ENCODE results near the gene CASR. TPM values are rescaled to one million over a fixed set of nuclear protein-coding genes. Genes with fewer than 3 reads are reported as not detected.

CASR gene
- polyA plus RNA-seq, 1 of the 3 experiments (the other 2 are of a cell fraction), result not detected

DNA sequence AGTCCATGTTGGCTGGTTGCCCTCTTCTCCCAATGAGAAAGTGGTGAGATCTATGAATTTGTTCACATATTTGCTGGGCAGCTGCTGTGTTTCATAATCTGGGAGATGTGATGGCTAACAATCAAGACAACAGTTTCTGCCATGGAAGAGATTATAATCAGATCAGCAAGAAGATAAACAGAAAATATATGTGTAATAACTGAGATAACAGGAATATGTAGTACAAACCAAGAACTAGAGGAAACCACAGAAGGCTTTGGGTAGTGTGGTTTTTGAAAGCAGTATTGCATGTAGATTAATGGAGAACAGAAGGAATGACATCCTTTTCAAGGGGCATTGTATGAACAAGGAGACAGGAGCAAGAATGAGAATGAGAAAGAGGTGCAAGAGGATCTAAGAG is 129.4 kb downstream of the CASR start:
- POLR2A ChIA-PET, result no interaction called here
- Histone ChIP-seq H3K79me2 (ENCODE audit: insufficient read depth) (no peaks in the 10 kb centered on the region), H3K9me3 (no peaks in the 10 kb centered on the region), H3K4me1 (ENCODE audit: control insufficient read depth in 1 of 2, insufficient read depth in 2 of 2, low read depth in 1 of 2, low read length in 1 of 2) (no peaks in the 10 kb centered on the region), H3K4me3 (ENCODE audit: low read depth in 2 of 2, low read length in 1 of 2) (no peak overlapping the region), H3K27me3 (ENCODE audit: insufficient read depth) (peaks cover 9% of the 10 kb centered on the region; the same call in 1 of the 2 replicates), H4K20me1 (ENCODE audit: insufficient read depth) (no peaks in the 10 kb centered on the region), H3K36me3 (replicated peaks in 1 of 2; ENCODE audit: control insufficient read depth in 1 of 2, insufficient read depth in 2 of 2, low read length in 1 of 2) (no peaks in the 10 kb centered on the region), H3K4me2 (no peak overlapping the region), H3K9me2 (no peaks in the 10 kb centered on the region), H3F3A (replicated peaks; ENCODE audit: insufficient read depth) (no peaks in the 10 kb centered on the region), H2AFZ (ENCODE audit: low read depth) (no peak overlapping the region), H3K27ac (ENCODE audit: low read depth in 2 of 2, low read length in 1 of 2) (no peak overlapping the region), H3K9ac (no peak overlapping the region)
- TF ChIP-seq, protein P1, sequence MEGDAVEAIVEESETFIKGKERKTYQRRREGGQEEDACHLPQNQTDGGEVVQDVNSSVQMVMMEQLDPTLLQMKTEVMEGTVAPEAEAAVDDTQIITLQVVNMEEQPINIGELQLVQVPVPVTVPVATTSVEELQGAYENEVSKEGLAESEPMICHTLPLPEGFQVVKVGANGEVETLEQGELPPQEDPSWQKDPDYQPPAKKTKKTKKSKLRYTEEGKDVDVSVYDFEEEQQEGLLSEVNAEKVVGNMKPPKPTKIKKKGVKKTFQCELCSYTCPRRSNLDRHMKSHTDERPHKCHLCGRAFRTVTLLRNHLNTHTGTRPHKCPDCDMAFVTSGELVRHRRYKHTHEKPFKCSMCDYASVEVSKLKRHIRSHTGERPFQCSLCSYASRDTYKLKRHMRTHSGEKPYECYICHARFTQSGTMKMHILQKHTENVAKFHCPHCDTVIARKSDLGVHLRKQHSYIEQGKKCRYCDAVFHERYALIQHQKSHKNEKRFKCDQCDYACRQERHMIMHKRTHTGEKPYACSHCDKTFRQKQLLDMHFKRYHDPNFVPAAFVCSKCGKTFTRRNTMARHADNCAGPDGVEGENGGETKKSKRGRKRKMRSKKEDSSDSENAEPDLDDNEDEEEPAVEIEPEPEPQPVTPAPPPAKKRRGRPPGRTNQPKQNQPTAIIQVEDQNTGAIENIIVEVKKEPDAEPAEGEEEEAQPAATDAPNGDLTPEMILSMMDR (IDR thresholded peaks at IDR 0.05), result no peak
- TF ChIP-seq FOXJ3 (CRISPR knock-in tag; IDR thresholded peaks at IDR 0.05) (no peak), ELF1 (IDR thresholded peaks at IDR 0.05) (no peak), EZH2phosphoT487 (IDR thresholded peaks at IDR 0.05; ENCODE audit: borderline replicate concordance, low read depth) (no peak), GABPA (IDR thresholded peaks at IDR 0.05; ENCODE audit: low read depth) (no peak), RAD21 (IDR thresholded peaks at IDR 0.05; ENCODE audit: low read length) (no peak), SMC3 (IDR thresholded peaks at IDR 0.05; ENCODE audit: low read depth, low read length) (no peak), TCF12 (IDR thresholded peaks at IDR 0.05) (no peak)
- DNase-seq, result no peak
- CTCF ChIA-PET, result interaction anchor here (1.2 kb wide), 1 partner anchor 12 kb away, joined by 5 read pairs; no protein-coding TSS in a partner anchor

DNA sequence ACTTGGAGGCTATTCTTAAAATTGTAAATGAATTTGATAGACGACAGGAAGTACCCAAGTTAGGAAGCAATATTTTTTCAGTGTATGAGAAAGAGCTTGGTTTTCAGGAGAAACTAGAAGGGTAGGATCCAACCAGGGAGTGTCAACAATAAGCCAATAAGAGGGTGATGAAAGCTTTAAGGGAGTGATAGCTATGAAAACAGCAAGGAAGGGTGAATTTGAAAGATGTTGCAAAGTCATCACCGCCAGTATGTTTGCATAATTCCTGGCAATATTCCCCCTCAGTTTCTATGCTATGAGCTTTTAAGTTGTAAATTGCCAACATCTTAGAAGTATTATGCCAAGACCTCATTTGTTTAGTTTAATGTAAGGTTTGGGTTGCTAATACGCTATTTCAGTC is 129.8 kb downstream of the CASR start:
- Histone ChIP-seq H4K20me1 (ENCODE audit: insufficient read depth) (no peaks in the 10 kb centered on the region), H2AFZ (ENCODE audit: low read depth) (no peak overlapping the region), H3F3A (replicated peaks; ENCODE audit: insufficient read depth) (no peaks in the 10 kb centered on the region), H3K4me2 (no peak overlapping the region), H3K27me3 (ENCODE audit: insufficient read depth) (peaks cover 9% of the 10 kb centered on the region; the same call in 1 of the 2 replicates), H3K36me3 (replicated peaks in 1 of 2; ENCODE audit: control insufficient read depth in 1 of 2, insufficient read depth in 2 of 2, low read length in 1 of 2) (no peaks in the 10 kb centered on the region), H3K9me3 (no peaks in the 10 kb centered on the region), H3K4me3 (ENCODE audit: low read depth in 2 of 2, low read length in 1 of 2) (no peak overlapping the region), H3K4me1 (ENCODE audit: control insufficient read depth in 1 of 2, insufficient read depth in 2 of 2, low read depth in 1 of 2, low read length in 1 of 2) (no peaks in the 10 kb centered on the region), H3K9ac (no peak overlapping the region), H3K27ac (ENCODE audit: low read depth in 2 of 2, low read length in 1 of 2) (no peak overlapping the region), H3K9me2 (no peaks in the 10 kb centered on the region), H3K79me2 (ENCODE audit: insufficient read depth) (no peaks in the 10 kb centered on the region)
- 18% methylated on average over 3 of the region's 3 CpGs for WGBS (ENCODE audit: low lambda C conversion rate)
- no peak for DNase-seq
- ChIA-PET CTCF (interaction anchor here (1.0 to 1.2 kb wide), 2 partner anchors 13 to 54 kb away, joined by 4 to 5 read pairs; no protein-coding TSS in a partner anchor), POLR2A (no interaction called here)
- TF ChIP-seq RXRA (IDR thresholded peaks at IDR 0.05; ENCODE audit: borderline replicate concordance, low read depth), result no peak
- TF ChIP-seq, protein P2, sequence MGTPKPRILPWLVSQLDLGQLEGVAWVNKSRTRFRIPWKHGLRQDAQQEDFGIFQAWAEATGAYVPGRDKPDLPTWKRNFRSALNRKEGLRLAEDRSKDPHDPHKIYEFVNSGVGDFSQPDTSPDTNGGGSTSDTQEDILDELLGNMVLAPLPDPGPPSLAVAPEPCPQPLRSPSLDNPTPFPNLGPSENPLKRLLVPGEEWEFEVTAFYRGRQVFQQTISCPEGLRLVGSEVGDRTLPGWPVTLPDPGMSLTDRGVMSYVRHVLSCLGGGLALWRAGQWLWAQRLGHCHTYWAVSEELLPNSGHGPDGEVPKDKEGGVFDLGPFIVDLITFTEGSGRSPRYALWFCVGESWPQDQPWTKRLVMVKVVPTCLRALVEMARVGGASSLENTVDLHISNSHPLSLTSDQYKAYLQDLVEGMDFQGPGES (IDR thresholded peaks at IDR 0.05; ENCODE audit: low read depth, low read length), result no peak
- TF ChIP-seq FOXJ3 (CRISPR knock-in tag; IDR thresholded peaks at IDR 0.05), result no peak
- no peak for TF ChIP-seq YY1 (IDR thresholded peaks at IDR 0.05; ENCODE audit: low read depth)
- TF ChIP-seq, protein P3, sequence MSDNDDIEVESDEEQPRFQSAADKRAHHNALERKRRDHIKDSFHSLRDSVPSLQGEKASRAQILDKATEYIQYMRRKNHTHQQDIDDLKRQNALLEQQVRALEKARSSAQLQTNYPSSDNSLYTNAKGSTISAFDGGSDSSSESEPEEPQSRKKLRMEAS (IDR thresholded peaks at IDR 0.05; ENCODE audit: low read depth), result no peak
- no peak for TF ChIP-seq SMC3 (IDR thresholded peaks at IDR 0.05; ENCODE audit: low read depth, low read length)
- TF ChIP-seq GABPA (IDR thresholded peaks at IDR 0.05; ENCODE audit: low read depth), result no peak
- TF ChIP-seq, protein P4, sequence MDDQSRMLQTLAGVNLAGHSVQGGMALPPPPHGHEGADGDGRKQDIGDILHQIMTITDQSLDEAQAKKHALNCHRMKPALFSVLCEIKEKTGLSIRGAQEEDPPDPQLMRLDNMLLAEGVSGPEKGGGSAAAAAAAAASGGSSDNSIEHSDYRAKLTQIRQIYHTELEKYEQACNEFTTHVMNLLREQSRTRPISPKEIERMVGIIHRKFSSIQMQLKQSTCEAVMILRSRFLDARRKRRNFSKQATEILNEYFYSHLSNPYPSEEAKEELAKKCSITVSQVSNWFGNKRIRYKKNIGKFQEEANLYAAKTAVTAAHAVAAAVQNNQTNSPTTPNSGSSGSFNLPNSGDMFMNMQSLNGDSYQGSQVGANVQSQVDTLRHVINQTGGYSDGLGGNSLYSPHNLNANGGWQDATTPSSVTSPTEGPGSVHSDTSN (IDR thresholded peaks at IDR 0.05), result no peak
- TF ChIP-seq TAF1 (IDR thresholded peaks at IDR 0.05; ENCODE audit: borderline replicate concordance, low read depth, low read length), result no peak
- TF ChIP-seq EP300 (IDR thresholded peaks at IDR 0.05; ENCODE audit: borderline replicate concordance in 1 of 2, low read depth in 1 of 2, low read length in 1 of 2), result no peak
- no peak for TF ChIP-seq JUND (IDR thresholded peaks at IDR 0.05)
- no peak for TF ChIP-seq RFX5 (IDR thresholded peaks at IDR 0.05; ENCODE audit: low read length)
- no peak for TF ChIP-seq SIN3A (IDR thresholded peaks at IDR 0.05; ENCODE audit: borderline replicate concordance, low read depth, low read length)
- no peak for TF ChIP-seq NFIC (IDR thresholded peaks at IDR 0.05; ENCODE audit: borderline replicate concordance)
- TF ChIP-seq REST (IDR thresholded peaks at IDR 0.05; ENCODE audit: low read depth, low read length), result no peak
- TF ChIP-seq RCOR1 (IDR thresholded peaks at IDR 0.05; ENCODE audit: low read length), result no peak
